HG03139 (cell line): ENCODE data around the gene PGC.

Source experiments
- ATAC-seq: cut with Tn5 transposase; IDR thresholded peaks from one replicate; pipeline ENCODE4 v1.9.1; 2021; ENCODE audit not compliant: unreplicated experiment

PGC gene

GRCh38 chr6:41747256-41748101 lies at the start of gene PGC:
PGC (minus strand) TSS chr6:41747397; CDS start chr6:41747334, 63 bp downstream.
- no peak for ATAC-seq

- no peak for ATAC-seq
Measured at GRCh38 chr6:41796474-41796873, 49.3 kb upstream of the PGC start.

DNA sequence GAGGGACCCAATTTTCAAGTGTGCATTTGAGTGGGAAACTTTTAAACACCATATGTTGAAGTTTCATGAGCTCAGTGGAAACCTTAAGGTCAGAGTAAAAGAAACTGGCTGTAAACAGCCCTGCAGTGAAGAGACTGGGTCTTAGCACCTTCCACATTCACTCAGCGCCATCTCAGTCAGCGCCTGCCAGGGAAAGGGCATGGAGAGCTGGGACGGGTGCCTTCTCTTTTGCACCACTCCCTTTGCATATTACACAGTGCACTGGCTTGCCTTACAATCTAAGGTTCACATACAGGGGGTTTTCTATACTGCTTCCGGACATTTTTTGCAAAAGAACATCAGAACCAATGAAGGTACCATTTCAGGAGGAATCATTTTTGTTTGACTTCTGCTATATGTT lies 44.8 kb upstream of the PGC start:
- ATAC-seq, result no peak

- no peak for ATAC-seq
Measured at GRCh38 chr6:41791305-41791704, 44.1 kb upstream of the PGC start.

DNA sequence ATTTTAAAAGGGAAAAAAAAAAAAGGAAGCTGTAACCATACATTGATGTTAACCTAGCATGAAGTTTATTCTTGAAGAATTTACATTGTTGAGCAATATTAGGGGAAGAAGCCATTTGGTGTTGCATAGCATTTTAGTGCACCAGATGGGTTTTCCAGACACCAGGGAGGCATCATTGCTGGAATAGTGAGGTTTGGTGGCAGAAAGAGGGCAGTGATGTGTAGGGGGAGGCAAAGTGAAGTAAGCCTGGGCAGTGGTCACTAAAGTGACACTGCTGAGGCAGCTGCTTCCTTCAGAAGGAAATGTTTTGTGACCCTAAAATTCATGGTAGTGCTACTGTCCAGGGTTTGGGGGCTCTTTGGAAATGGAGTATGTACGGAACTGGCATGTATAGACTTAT lies 42.8 kb upstream of the PGC start:
- no peak for ATAC-seq

- no peak for ATAC-seq
Measured at GRCh38 chr6:41789390-41789724, 42.2 kb upstream of the PGC start.

- ATAC-seq, result peak; percentile 73
Measured at GRCh38 chr6:41787219-41787917, 40.2 kb upstream of the PGC start, which contains the start of gene TOMM6. TOMM6 (plus strand) TSS chr6:41787694; CDS start chr6:41787698, 4 bp downstream.

- ATAC-seq, result peak; percentile 49
Measured at GRCh38 chr6:41786451-41787218, 39.4 kb upstream of the PGC start.

DNA sequence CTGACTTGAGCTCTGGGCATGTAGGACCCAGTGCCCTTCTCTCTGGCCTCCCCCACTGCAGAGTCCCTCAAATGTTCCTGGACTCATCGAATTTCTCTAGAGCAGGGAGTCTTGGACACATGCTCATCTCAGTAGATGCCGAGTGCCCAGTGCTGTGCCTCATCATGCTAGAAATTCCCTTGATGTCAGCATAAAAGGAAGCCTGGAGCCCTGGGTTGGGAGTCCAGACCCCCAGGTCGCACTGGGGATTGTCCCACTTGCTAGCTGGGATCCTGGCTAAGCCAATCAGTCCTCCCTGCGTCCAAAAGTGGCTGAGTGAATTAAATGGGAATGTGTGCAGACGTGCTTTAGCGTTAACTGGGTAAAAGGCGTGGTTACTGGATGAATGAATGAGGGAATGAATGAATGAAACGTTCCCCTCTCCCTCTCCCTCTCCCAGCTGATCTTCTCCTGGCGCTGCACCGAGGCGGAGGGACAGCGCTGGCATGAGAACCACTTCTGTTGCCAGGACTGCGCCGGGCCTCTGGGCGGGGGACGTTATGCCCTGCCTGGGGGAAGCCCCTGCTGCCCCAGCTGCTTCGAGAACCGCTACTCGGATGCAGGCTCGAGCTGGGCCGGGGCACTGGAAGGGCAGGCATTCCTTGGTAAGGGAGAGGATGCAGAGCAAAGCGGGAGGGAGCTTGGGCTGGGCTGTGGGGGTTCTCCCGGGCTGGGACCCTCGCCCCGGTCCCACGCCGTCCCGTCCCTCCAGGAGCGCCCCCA lies 38.7 kb upstream of the PGC start:
- ATAC-seq, result no peak

GRCh38 chr6:41785254-41785653 lies 38.1 kb upstream of the PGC start:
- ATAC-seq, result no peak

- ATAC-seq, result no peak
Measured at GRCh38 chr6:41784581-41785171, 37.5 kb upstream of the PGC start.

- no peak for ATAC-seq
Measured at GRCh38 chr6:41783106-41783780, 36.0 kb upstream of the PGC start.

DNA sequence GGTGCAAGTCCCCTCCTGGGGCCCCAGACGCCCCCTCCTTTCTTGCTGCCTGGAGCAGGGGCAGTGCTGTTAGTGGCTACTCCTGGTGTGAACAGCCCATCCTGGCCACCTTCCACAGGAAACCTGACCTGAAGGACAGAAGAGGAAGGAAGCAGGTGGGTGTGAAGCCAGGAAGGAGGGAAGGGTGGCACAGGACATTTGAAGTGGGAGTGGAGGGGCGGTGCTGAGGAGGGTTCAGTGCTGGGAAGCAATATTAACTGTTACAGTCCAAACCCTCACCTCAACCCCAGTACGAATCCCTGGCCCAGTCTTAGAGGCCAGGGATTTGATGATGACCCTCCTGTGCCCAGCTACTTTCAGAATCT lies 34.2 kb upstream of the PGC start:
- ATAC-seq, result no peak

DNA sequence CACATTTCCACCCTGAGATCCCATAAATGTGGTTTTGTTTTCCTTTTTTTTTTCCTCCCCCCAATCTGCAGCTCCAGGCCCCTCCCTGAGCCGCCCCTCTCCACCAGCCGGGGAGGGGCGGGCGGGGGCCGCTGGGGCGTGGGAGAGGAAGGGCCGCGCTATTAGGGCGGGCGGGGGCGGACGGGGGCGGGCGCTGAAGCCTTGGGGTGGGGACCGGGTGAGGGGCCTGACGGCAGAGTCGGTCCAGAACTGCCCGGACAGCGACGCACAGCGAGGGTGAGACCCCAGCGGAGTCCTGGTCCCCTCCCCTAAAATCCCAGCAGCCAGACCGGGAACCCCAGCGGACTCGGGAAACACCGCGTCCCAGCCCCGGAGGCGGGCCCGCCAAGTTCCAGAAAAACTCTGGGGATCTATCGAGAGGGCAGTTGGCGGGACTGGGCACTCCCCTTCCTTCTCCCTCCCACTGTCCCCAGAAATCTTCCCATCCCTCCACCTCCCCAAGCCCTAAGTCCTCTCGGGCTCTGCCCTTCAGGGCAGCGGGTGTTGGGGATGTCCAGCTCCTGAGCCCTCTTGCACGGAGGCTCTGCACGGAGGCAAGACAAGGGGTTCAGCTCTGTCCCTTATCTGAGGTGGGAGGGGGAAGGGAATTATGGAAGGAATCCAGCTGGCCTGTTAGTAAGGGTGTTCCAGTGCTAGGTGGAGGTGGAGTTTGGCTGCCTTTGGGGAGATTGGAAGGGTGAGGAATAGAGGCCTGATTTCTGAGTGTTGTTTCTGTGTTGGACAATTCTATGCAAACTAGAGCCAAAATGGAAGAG lies 33.6 kb upstream of the PGC start, which contains the start of gene PRICKLE4:
Gene PRICKLE4, plus strand, starts transcription at position 232 of the 815 bp plus-strand sequence. CDS start 2,692 bp downstream, outside the sequence.
- ATAC-seq, result no peak

DNA sequence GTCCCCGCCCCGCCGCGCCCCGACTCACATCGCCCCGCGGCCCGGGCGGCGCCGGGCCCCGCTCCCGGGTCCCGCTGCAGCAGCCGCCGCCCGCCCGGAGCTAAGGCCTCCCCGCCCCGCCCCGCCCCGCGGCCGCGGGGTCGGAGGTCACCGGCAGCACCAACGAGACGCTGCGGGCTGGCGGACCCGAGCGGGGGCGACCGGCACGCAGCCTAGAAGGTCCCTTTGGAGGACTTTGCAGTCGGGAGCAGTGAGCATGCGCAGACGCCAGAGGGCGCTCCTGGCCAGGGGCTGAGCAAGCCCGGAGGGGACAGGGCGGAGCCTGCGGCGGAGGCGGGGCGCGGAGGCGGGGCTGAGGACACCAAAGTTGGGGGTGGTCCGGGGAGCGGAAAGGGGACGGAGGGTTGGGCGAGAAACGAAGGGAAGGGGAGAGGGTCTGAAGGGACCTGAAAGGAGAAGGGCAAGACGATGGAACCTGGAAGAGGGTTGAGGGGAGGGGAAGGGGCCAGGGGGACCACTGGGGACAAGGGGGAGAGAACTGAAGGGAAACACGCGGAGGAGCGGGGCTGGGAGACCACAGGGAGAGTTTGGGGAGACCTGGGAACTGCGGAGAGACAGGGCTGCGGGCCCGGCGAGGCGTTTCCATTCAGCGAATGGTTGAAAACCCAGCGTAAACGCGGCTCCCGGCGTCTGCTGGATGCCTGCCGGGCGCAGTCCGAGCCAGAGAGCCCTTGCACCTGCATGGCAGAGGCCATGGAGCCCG lies 32.8 kb upstream of the PGC start, which contains the start of gene FRS3:
Gene FRS3, minus strand, starts transcription at position 113 of the 763 bp plus-strand sequence. CDS start 2,913 bp downstream, outside the sequence.
- peak; percentile 85 for ATAC-seq

DNA sequence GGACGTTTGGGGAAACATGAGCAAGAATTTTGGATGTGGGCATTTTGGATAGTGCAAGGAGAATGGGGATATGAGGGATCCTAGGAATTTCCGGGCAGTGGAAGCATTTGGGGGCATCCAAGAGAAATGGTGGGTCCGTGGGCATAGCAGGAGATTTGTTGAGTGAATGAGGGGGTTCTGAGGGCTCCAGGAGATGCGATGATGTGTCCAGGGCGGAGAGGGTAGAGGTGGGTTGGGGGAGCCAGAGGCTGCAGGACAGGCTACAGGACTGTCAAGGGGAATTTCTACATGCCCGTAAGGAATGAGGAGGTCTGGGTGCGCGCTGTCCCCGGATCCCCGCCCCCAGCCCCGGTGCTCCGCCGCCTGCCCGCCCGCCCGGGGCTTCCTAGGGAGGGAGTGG lies 32.1 kb upstream of the PGC start:
- no peak for ATAC-seq

DNA sequence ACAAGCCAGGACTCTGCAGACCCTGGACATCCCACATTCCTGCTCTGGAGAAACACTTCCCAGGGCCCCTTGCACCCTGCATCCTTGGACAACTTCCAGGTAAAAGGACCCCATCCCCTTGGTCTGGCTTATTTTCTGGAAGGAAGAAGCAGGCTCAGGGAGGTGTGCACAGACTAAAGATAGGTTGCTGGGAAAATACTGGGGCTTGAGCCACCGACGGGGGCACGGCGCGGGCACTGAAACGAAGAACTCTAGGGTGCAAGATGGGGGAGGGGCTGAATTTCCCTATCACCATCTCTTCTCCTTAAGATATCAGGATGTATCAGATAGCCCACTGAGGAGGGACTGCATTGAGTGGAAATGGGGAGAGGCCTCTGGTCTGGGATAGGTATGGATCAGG lies 31.7 kb upstream of the PGC start:
- ATAC-seq, result no peak
